GM10847 (cell line): ENCODE measurements around the gene TTC39A.

Experiments used
- POLR2A ChIP-seq: IDR thresholded peaks from 2 replicates; pipeline ENCODE4 v1.6.1; 2011; ENCODE audit not compliant: insufficient read length; ENCODE audit errors: extremely low read depth

TTC39A gene

GRCh38 chr1:51299185-51299885 is 31.0 kb downstream of the TTC39A start:
- no peak for TF ChIP-seq POLR2A

- TF ChIP-seq POLR2A: no peak
Measured at GRCh38 chr1:51298322-51298705, 32.0 kb downstream of the TTC39A start.

- TF ChIP-seq POLR2A: no peak
Measured at GRCh38 chr1:51297401-51298321, 32.7 kb downstream of the TTC39A start.

GRCh38 chr1:51296383-51297357 is 33.7 kb downstream of the TTC39A start:
- TF ChIP-seq POLR2A: no peak

- TF ChIP-seq POLR2A: no peak
Measured at GRCh38 chr1:51295926-51296325, 34.4 kb downstream of the TTC39A start.

- no peak for TF ChIP-seq POLR2A
Measured at GRCh38 chr1:51294566-51295184, 35.7 kb downstream of the TTC39A start.

- no peak for TF ChIP-seq POLR2A
Measured at GRCh38 chr1:51293898-51294515, 36.4 kb downstream of the TTC39A start.

GRCh38 chr1:51290489-51290847 is 39.9 kb downstream of the TTC39A start:
- no peak for TF ChIP-seq POLR2A

- TF ChIP-seq POLR2A: no peak
Measured at GRCh38 chr1:51289676-51290488, 40.5 kb downstream of the TTC39A start.

- TF ChIP-seq POLR2A: no peak
Measured at GRCh38 chr1:51288578-51288977, 41.8 kb downstream of the TTC39A start.

- no peak for TF ChIP-seq POLR2A
Measured at GRCh38 chr1:51287966-51288365, 42.4 kb downstream of the TTC39A start.

- TF ChIP-seq POLR2A: no peak
Measured at GRCh38 chr1:51285055-51285454, 45.3 kb downstream of the TTC39A start.

GRCh38 chr1:51284487-51284954 is 45.8 kb downstream of the TTC39A start:
- TF ChIP-seq POLR2A: no peak
